ENCODE measurements around the gene TM2D1.
A peak's percentile ranks its signal among the peaks of the same experiment; 100 is the strongest.

The TM2D1 gene

GRCh38 chr1:61709908-61710289, 15.0 kb downstream of the TM2D1 start:
- no peak overlapping the region for H3K27ac ChIP-seq
- TF ChIP-seq CTCF (conservative IDR thresholded peaks at IDR 0.05), result no peak

- H3K27ac ChIP-seq, result no peak overlapping the region
- TF ChIP-seq CTCF (conservative IDR thresholded peaks at IDR 0.05), result no peak
These were observed 15.7 kb downstream of the TM2D1 start for GRCh38 chr1:61708953-61709907.

GRCh38 chr1:61699911-61700851, 24.8 kb downstream of the TM2D1 start:
- H3K27ac ChIP-seq, result peak overlapping the region; percentile 70
- TF ChIP-seq CTCF (conservative IDR thresholded peaks at IDR 0.05), result no peak

GRCh38 chr1:61692155-61692800, 32.7 kb downstream of the TM2D1 start:
- H3K27ac ChIP-seq, result peak overlapping the region; percentile 60
- TF ChIP-seq CTCF (conservative IDR thresholded peaks at IDR 0.05), result no peak

- no peak overlapping the region for H3K27ac ChIP-seq
- no peak for TF ChIP-seq CTCF (conservative IDR thresholded peaks at IDR 0.05)
These were observed 37.0 kb downstream of the TM2D1 start for GRCh38 chr1:61687901-61688300.

- H3K27ac ChIP-seq, result no peak overlapping the region
- TF ChIP-seq CTCF (conservative IDR thresholded peaks at IDR 0.05), result no peak
These were observed 42.0 kb downstream of the TM2D1 start for GRCh38 chr1:61682891-61683290.
